ENCODE data around the gene CASKIN1. TPM values are rescaled to one million over a fixed set of nuclear protein-coding genes. Genes with fewer than 3 reads are reported as not detected.

Gene CASKIN1
- total and polyA plus RNA-seq, 2 of the 8 experiments (the other 6 are each of a cell fraction or from before 2014, with no cell fraction given): 1.2 to 6.4 TPM

- TF ChIP-seq CHD7 (IDR thresholded peaks at IDR 0.05; ENCODE audit: insufficient replicate concordance, low read length): no peak
These were observed 26.3 kb downstream of the CASKIN1 start (continued) for GRCh38 chr16:2170080-2170479.

Measured in H1 (cell line).